Thyroid gland (tissue), 4 donors: ENCODE measurements around the gene DUSP19. TPM values are rescaled to one million over a fixed set of nuclear protein-coding genes. Genes with fewer than 3 reads are reported as not detected.

Experiments
- DNase-seq, 2 donors: peaks; one replicate each; pipeline ENCODE4 v3.0.0-alpha.2; 2019
- H3K27ac ChIP-seq, 3 donors: fragments of 200-600 bp; sonication (generic); 1 replicate in 2 of 3; 2 replicates in 1 of 3; pipeline ENCODE4 v1.5.1; 2016 to 2019; ENCODE audit warnings: mild to moderate bottlenecking in 1 of 3, moderate library complexity in 1 of 3
- H3K27me3 ChIP-seq: fragments of 200-600 bp; sonication (generic); one replicate; pipeline ENCODE4 v1.5.1; 2019
- H3K36me3 ChIP-seq, 2 donors: fragments of 200-600 bp; sonication (generic); one replicate each; pipeline ENCODE4 v1.5.1; 2016 to 2019
- H3K4me1 ChIP-seq, 2 donors: fragments of 200-600 bp; sonication (generic); one replicate each; pipeline ENCODE4 v1.5.1; 2017 to 2019
- H3K4me3 ChIP-seq, 3 donors: fragments of 200-600 bp; sonication (generic); replicated peaks in 1 of 3; 1 replicate in 2 of 3; 2 replicates in 1 of 3; pipeline ENCODE4 v1.5.1; 2016; ENCODE audit warnings: mild to moderate bottlenecking in 1 of 3
- H3K9me3 ChIP-seq: fragments of 200-600 bp; sonication (generic); one replicate; pipeline ENCODE4 v1.5.1; 2017
- POLR2A ChIP-seq, 2 donors: fragments of 450-650 bp; IDR thresholded peaks; one replicate each; pipeline ENCODE4 v1.6.1; 2017; ENCODE audit warnings: antibody characterized with exemption in 2 of 2, mild to moderate bottlenecking in 2 of 2, moderate library complexity in 1 of 2
- WGBS, 2 donors: methylation state at CpG; one replicate each; pipeline ENCODE4 v1.1.5; 2017; 5-methylcytosine and 5-hydroxymethylcytosine counted together
- intact Hi-C: fragments of 100-400 bp; cut with DNase I; formaldehyde crosslinking; loops from one replicate; pipeline ENCODE4 v1.15.1; 2023
- total RNA-seq, 4 donors: library from RNA; depleted of rRNA; stranded (reverse); fragments of >200 nt; gene quantifications; one replicate each; pipeline ENCODE4 v1.2.3, GENCODE V29; 2016
- TF ChIP-seq, protein P1 (sequence below), 6 experiments: fragments of 200-600 bp in 3 of 6; fragments of 450-650 bp in 3 of 6; sonication (generic) in 3 of 6; IDR thresholded peaks; one replicate each; pipeline ENCODE4 v1.5.1; 2016 to 2019; ENCODE audit warnings: antibody characterized with exemption in 6 of 6, mild to moderate bottlenecking in 2 of 6, inconsistent platforms in 1 of 6, moderate library complexity in 1 of 6

The DUSP19 gene, protein sequence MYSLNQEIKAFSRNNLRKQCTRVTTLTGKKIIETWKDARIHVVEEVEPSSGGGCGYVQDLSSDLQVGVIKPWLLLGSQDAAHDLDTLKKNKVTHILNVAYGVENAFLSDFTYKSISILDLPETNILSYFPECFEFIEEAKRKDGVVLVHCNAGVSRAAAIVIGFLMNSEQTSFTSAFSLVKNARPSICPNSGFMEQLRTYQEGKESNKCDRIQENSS
- total RNA-seq = 1 to 10 TPM; 3.2 to 5.9 (median 3.7) TPM

DNA sequence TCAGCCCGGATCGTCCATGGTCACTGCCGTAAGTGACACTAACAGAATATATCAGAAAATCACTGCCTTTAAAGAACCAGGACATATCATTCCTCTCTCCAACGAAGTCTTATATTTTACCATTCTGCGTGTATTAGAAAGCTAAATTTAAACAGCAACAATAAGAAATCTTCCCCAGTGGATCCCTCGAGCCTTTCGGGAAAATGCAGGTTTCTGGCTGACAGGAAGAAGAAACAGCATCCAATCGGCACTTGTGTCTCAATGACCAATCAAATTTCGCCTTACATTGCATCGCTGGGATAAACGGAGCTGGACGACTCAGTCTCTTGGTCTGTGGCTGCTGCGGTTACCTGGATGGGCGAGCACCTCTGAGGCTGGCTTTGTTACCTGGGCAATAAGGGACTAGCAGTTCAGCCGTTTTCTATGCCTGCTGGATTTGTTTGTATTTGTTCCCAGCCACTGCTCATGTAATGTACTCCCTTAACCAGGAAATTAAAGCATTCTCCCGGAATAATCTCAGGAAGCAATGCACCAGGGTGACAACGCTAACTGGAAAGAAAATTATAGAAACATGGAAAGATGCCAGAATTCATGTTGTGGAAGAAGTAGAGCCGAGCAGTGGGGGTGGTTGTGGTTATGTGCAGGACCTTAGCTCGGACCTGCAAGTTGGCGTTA is at the start of gene DUSP19:
DUSP19 (plus strand) TSS at position 284 of the 675 bp plus-strand sequence; CDS start at position 471, 187 bp downstream.
- WGBS, 2 donors = 2 to 5% methylated on average over 20 of the region's 20 CpGs
- DNase-seq = peak; percentile 91 to 92
- H3K27me3 ChIP-seq = no peaks in the 10 kb centered on the region
- no peaks in the 10 kb centered on the region for H3K9me3 ChIP-seq
- H3K27ac ChIP-seq = peak within 1 kb of the TSS; percentile 32 to 82 (median 69)
- intact Hi-C loops = loop anchor here (5.0 kb wide), 1 partner anchor 44 kb away; the partner anchor contains the start of gene NUP35
- peaks cover 0 to 6% of the 10 kb centered on the region in 2 donors for H3K4me1 ChIP-seq
- H3K36me3 ChIP-seq = no peaks in the 10 kb centered on the region
- H3K4me3 ChIP-seq = peak within 1 kb of the TSS; percentile 29 to 49 (median 37)
- TF ChIP-seq, protein P1, sequence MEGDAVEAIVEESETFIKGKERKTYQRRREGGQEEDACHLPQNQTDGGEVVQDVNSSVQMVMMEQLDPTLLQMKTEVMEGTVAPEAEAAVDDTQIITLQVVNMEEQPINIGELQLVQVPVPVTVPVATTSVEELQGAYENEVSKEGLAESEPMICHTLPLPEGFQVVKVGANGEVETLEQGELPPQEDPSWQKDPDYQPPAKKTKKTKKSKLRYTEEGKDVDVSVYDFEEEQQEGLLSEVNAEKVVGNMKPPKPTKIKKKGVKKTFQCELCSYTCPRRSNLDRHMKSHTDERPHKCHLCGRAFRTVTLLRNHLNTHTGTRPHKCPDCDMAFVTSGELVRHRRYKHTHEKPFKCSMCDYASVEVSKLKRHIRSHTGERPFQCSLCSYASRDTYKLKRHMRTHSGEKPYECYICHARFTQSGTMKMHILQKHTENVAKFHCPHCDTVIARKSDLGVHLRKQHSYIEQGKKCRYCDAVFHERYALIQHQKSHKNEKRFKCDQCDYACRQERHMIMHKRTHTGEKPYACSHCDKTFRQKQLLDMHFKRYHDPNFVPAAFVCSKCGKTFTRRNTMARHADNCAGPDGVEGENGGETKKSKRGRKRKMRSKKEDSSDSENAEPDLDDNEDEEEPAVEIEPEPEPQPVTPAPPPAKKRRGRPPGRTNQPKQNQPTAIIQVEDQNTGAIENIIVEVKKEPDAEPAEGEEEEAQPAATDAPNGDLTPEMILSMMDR (IDR thresholded peaks at IDR 0.05) = no peak
- peak in 1 of 2 donors; percentile 93 for TF ChIP-seq POLR2A (IDR thresholded peaks at IDR 0.05)

GRCh38 chr2:183029219-183029618 is 49.3 kb upstream of the DUSP19 start:
- no peaks in the 10 kb centered on the region for H3K9me3 ChIP-seq
- WGBS, 2 donors = 91 to 93% methylated on average over 2 of the region's 2 CpGs
- intact Hi-C loops = no loop called here
- TF ChIP-seq, protein P1 (IDR thresholded peaks at IDR 0.05) = no peak
- no peak for TF ChIP-seq POLR2A (IDR thresholded peaks at IDR 0.05)
- peaks cover 27 to 44% of the 10 kb centered on the region in 2 donors for H3K4me1 ChIP-seq
- H3K36me3 ChIP-seq = no peaks in the 10 kb centered on the region
- H3K4me3 ChIP-seq = no peak overlapping the region
- H3K27me3 ChIP-seq = no peaks in the 10 kb centered on the region
- DNase-seq = no peak
- no peak overlapping the region for H3K27ac ChIP-seq

DNA sequence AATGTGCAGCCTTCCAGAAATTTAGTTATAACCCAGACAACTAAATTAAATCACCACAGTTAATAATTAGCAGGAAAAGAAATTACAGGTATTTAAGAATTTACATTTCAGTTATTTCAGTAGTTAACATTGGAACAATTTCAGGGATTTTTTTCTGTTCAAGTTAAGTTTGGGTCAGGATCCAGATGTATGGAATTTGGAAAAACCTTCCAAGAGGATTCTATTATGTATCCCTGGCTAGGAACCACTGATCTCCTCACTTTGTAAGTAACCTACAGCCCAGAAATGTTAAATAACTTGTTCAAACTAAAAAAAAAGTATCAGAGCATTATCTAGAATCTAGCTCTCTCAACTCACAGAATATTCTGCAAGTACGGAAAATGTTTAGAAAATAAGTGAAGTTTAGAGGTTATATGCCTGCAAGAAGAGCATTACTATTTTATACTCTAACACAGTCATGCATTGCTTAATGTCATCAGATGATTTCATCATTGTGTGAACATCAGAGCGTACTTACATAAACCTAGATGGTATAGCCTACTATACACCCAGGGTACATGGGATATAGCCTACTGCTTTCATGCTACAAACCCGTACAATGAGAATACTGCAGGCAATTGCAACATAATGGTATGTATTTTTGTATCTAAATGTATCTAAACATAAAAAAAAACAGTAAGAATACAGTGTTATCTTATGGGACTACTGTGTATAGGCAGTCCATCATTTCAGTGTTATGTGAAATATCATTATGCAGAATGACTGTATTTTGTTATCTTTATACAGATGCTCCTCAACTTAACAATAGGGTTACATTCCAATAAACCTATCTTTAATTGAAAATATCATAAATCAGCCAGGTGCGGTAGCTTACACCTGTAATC is 46.4 kb upstream of the DUSP19 start:
- no peak for DNase-seq
- Histone ChIP-seq H3K27ac (no peak overlapping the region), H3K4me1 (peaks cover 40 to 56% of the 10 kb centered on the region in 2 donors), H3K4me3 (no peak overlapping the region), H3K36me3 (no peaks in the 10 kb centered on the region), H3K27me3 (no peaks in the 10 kb centered on the region), H3K9me3 (no peaks in the 10 kb centered on the region)
- TF ChIP-seq, protein P1 (IDR thresholded peaks at IDR 0.05) = no peak
- TF ChIP-seq POLR2A (IDR thresholded peaks at IDR 0.05) = no peak
- intact Hi-C loops = no loop called here
- WGBS, 2 donors = 93 to 94% methylated on average over 4 of the region's 4 CpGs

- no peak for DNase-seq
- 84 to 89% methylated on average over 1 of the region's 1 CpG for WGBS, 2 donors
- intact Hi-C loops = no loop called here
- Histone ChIP-seq H3K27me3 (no peaks in the 10 kb centered on the region), H3K4me1 (peaks cover 40 to 56% of the 10 kb centered on the region in 2 donors), H3K4me3 (no peak overlapping the region), H3K36me3 (no peaks in the 10 kb centered on the region), H3K9me3 (no peaks in the 10 kb centered on the region), H3K27ac (no peak overlapping the region)
- TF ChIP-seq POLR2A (IDR thresholded peaks at IDR 0.05) = no peak
These were observed 44.6 kb upstream of the DUSP19 start for GRCh38 chr2:183033951-183034350.

GRCh38 chr2:183034806-183035205 is 43.7 kb upstream of the DUSP19 start:
- DNase-seq = no peak
- Histone ChIP-seq H3K36me3 (no peaks in the 10 kb centered on the region), H3K4me3 (no peak overlapping the region), H3K27ac (no peak overlapping the region), H3K9me3 (no peaks in the 10 kb centered on the region), H3K4me1 (peaks cover 40 to 52% of the 10 kb centered on the region in 2 donors), H3K27me3 (no peaks in the 10 kb centered on the region)
- 96 to 98% methylated on average over 1 of the region's 1 CpG for WGBS, 2 donors
- intact Hi-C loops = no loop called here
- TF ChIP-seq, protein P1 (IDR thresholded peaks at IDR 0.05) = no peak
- TF ChIP-seq POLR2A (IDR thresholded peaks at IDR 0.05) = no peak
